Loucy (cell line): Measurements from ENCODE around the gene PCSK5.

Experiments used
- H2AFZ ChIP-seq: fragments of 200-600 bp; sonication (generic); 2 replicates; pipeline ENCODE4 v1.6.0; 2016; ENCODE audit warnings: antibody characterized with exemption, mild to moderate bottlenecking, low read length, moderate library complexity
- H3F3A ChIP-seq: fragments of 200-600 bp; 2 replicates; pipeline ENCODE4 v1.6.0; 2016; ENCODE audit warnings: antibody characterized with exemption, low read depth, mild to moderate bottlenecking
- H3K27me3 ChIP-seq: fragments of 200-600 bp; sonication (generic); 2 replicates; pipeline ENCODE4 v1.6.1; 2014; ENCODE audit warnings: low read length, mild to moderate bottlenecking; ENCODE audit not compliant: insufficient read depth, poor library complexity, severe bottlenecking
- H3K36me3 ChIP-seq: fragments of 200-600 bp; sonication (generic); 2 replicates; pipeline ENCODE4 v1.6.1; 2016; ENCODE audit warnings: low read length; ENCODE audit not compliant: insufficient read depth
- H3K4me1 ChIP-seq: fragments of 200-600 bp; sonication (generic); 2 replicates; pipeline ENCODE4 v1.5.1; 2014; ENCODE audit warnings: low read length, mild to moderate bottlenecking; ENCODE audit not compliant: insufficient read depth, poor library complexity, severe bottlenecking
- H3K4me2 ChIP-seq: fragments of 200-600 bp; sonication (generic); 2 replicates; pipeline ENCODE4 v1.6.0; 2014; ENCODE audit warnings: antibody characterized with exemption, low read length, low read depth, mild to moderate bottlenecking; ENCODE audit not compliant: poor library complexity, severe bottlenecking
- H3K4me3 ChIP-seq: fragments of 200-600 bp; sonication (generic); 2 replicates; pipeline ENCODE4 v1.5.1; 2014; ENCODE audit warnings: low read length, mild to moderate bottlenecking, mixed read lengths; ENCODE audit not compliant: poor library complexity, severe bottlenecking
- H3K79me2 ChIP-seq: fragments of 200-600 bp; sonication (generic); 2 replicates; pipeline ENCODE4 v1.6.1; 2014; ENCODE audit warnings: low read length; ENCODE audit not compliant: insufficient read depth
- H3K9ac ChIP-seq: fragments of 200-600 bp; sonication (generic); 2 replicates; pipeline ENCODE4 v1.6.0; 2014; ENCODE audit warnings: mild to moderate bottlenecking, low read depth, low read length, moderate library complexity; ENCODE audit not compliant: poor library complexity, severe bottlenecking
- H3K9me2 ChIP-seq: fragments of 200-600 bp; sonication (generic); replicated peaks from 2 replicates; pipeline ENCODE4 v1.6.1; 2016; ENCODE audit warnings: low read depth, low read length, mixed read lengths
- H3K9me3 ChIP-seq: fragments of 200-600 bp; sonication (generic); 2 replicates; pipeline ENCODE4 v1.6.1; 2014; ENCODE audit warnings: mild to moderate bottlenecking, antibody characterized with exemption, low read length, low read depth; ENCODE audit not compliant: insufficient read depth
- H4K20me1 ChIP-seq: fragments of 200-600 bp; sonication (generic); 2 replicates; pipeline ENCODE4 v1.6.0; 2014; ENCODE audit warnings: antibody characterized with exemption, low read length, mild to moderate bottlenecking; ENCODE audit not compliant: insufficient read depth, poor library complexity, severe bottlenecking
- EZH2phosphoT487 ChIP-seq: fragments of 200-600 bp; IDR thresholded peaks from 2 replicates; pipeline ENCODE4 v1.6.1; 2018; ENCODE audit warnings: antibody characterized with exemption, mild to moderate bottlenecking, moderate library complexity, borderline replicate concordance
- TF ChIP-seq, protein P1 (sequence below): fragments of 200-600 bp; sonication (generic); conservative IDR thresholded peaks from 2 replicates; pipeline ENCODE4 v1.5.1; 2014; ENCODE audit warnings: mild to moderate bottlenecking, antibody characterized with exemption, low read length

The PCSK5 gene

DNA sequence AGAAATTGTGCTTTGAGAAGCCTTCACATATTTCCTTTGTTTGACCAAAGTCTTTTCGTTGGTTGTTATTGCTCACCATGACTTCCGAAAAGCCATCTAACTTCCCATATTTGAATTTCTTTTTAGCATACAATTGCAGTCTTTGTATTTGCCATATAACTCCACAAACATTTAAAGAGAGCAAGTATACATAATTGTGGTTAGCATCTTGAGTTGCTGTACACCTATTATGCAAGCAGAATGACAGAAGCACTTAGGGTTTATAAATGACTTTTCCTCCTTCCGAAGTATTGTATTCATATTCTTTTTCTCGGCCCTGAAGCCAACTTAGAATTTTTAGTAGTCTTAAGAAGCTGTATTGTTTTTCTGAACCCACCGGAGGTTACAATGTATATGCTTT is 253.4 kb downstream of the PCSK5 start:
- H3K79me2 ChIP-seq: no peaks in the 10 kb centered on the region
- no peak overlapping the region for H3K4me2 ChIP-seq
- no peak for TF ChIP-seq EZH2phosphoT487
- TF ChIP-seq, protein P1, sequence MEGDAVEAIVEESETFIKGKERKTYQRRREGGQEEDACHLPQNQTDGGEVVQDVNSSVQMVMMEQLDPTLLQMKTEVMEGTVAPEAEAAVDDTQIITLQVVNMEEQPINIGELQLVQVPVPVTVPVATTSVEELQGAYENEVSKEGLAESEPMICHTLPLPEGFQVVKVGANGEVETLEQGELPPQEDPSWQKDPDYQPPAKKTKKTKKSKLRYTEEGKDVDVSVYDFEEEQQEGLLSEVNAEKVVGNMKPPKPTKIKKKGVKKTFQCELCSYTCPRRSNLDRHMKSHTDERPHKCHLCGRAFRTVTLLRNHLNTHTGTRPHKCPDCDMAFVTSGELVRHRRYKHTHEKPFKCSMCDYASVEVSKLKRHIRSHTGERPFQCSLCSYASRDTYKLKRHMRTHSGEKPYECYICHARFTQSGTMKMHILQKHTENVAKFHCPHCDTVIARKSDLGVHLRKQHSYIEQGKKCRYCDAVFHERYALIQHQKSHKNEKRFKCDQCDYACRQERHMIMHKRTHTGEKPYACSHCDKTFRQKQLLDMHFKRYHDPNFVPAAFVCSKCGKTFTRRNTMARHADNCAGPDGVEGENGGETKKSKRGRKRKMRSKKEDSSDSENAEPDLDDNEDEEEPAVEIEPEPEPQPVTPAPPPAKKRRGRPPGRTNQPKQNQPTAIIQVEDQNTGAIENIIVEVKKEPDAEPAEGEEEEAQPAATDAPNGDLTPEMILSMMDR: no peak
- H3F3A ChIP-seq: no peaks in the 10 kb centered on the region
- H3K4me1 ChIP-seq: peaks cover 4% of the 10 kb centered on the region
- H2AFZ ChIP-seq: no peak overlapping the region
- no peak overlapping the region for H3K4me3 ChIP-seq
- no peaks in the 10 kb centered on the region for H3K9me2 ChIP-seq
- no peaks in the 10 kb centered on the region for H3K36me3 ChIP-seq
- no peaks in the 10 kb centered on the region for H3K27me3 ChIP-seq
- no peaks in the 10 kb centered on the region for H4K20me1 ChIP-seq
- H3K9me3 ChIP-seq: no peaks in the 10 kb centered on the region
- no peak overlapping the region for H3K9ac ChIP-seq

GRCh38 chr9:76150013-76150412 is 259.5 kb downstream of the PCSK5 start:
- Histone ChIP-seq H3K4me3 (no peak overlapping the region), H2AFZ (no peak overlapping the region), H3K9me3 (no peaks in the 10 kb centered on the region), H4K20me1 (no peaks in the 10 kb centered on the region), H3K36me3 (no peaks in the 10 kb centered on the region), H3K79me2 (no peaks in the 10 kb centered on the region), H3K9me2 (no peaks in the 10 kb centered on the region), H3K4me2 (no peak overlapping the region), H3F3A (no peaks in the 10 kb centered on the region; the same call in 1 of the 2 replicates), H3K9ac (no peak overlapping the region), H3K4me1 (peaks cover 18% of the 10 kb centered on the region), H3K27me3 (no peaks in the 10 kb centered on the region)
- TF ChIP-seq EZH2phosphoT487: no peak
- TF ChIP-seq, protein P1: no peak

- TF ChIP-seq EZH2phosphoT487: no peak
- TF ChIP-seq, protein P1: no peak
- Histone ChIP-seq H2AFZ (no peak overlapping the region), H3K79me2 (no peaks in the 10 kb centered on the region), H3K9me2 (no peaks in the 10 kb centered on the region), H3F3A (no peaks in the 10 kb centered on the region; the same call in 1 of the 2 replicates), H3K4me2 (no peak overlapping the region), H3K36me3 (no peaks in the 10 kb centered on the region), H3K27me3 (no peaks in the 10 kb centered on the region), H3K4me1 (peaks cover 22% of the 10 kb centered on the region), H3K9ac (no peak overlapping the region), H4K20me1 (no peaks in the 10 kb centered on the region), H3K9me3 (no peaks in the 10 kb centered on the region), H3K4me3 (no peak overlapping the region)
These were observed 260.8 kb downstream of the PCSK5 start for GRCh38 chr9:76151267-76151666.
